Activated T-cell treated with anti-CD3 and anti-CD28 coated beads for 48 hours (primary cell): ENCODE measurements around the gene KRT82.
"Not testable (repeated sequence)": the region's sequence is repeated elsewhere in the genome, so short reads cannot be mapped to it uniquely, and the experiment has no call there.

ENCODE experiments used
- DNase-seq: peaks from one replicate; pipeline ENCODE4 v3.0.0-alpha.2; 2020; ENCODE audit warnings: low read depth

KRT82 gene

GRCh38 chr12:52360106-52360662 lies 46.0 kb downstream of the KRT82 start:
- DNase-seq: no peak

GRCh38 chr12:52359621-52360061 lies 46.5 kb downstream of the KRT82 start:
- DNase-seq: no peak

- DNase-seq: no peak
Observed at GRCh38 chr12:52358575-52359350, 47.4 kb downstream of the KRT82 start.

DNA sequence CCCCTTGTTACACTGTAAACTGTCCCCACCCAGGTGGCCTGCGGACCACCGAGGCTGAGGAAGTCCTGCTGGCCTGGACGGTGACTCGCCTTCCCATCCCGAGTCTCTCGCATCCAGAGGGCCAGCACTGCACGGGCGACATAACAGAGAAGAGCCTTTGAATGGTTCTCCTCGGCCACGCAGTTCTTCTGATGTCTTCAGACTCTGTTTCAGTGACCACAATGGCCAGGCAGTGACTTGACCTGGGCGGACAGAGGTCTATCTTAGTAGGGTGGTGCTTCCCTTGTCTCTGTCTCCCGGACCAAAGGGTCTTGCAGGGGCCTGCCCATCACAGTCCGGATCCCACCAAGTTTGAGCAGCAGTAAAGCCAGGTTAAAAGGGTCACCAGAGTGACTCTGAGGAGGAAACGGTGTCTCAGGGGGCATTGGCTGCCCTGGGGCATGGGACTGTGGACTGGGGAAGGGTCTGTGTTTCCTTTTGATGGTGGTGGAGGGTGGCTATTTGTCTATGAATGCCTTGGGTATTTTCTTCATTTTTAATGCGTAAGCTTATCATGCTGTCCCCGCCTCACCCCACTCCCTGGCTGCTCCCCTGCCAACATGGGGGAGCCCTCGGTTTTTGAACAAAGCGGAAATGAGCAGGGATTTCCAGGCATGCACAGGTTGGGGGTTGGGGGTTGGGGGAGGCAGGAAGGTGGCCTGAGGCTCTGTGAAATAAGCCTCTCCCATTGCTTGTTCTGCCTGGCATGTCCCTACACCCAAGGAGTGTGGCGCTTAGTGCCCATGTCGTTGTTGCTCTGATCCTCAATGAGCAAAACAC lies 49.2 kb downstream of the KRT82 start:
- DNase-seq: no peak

DNA sequence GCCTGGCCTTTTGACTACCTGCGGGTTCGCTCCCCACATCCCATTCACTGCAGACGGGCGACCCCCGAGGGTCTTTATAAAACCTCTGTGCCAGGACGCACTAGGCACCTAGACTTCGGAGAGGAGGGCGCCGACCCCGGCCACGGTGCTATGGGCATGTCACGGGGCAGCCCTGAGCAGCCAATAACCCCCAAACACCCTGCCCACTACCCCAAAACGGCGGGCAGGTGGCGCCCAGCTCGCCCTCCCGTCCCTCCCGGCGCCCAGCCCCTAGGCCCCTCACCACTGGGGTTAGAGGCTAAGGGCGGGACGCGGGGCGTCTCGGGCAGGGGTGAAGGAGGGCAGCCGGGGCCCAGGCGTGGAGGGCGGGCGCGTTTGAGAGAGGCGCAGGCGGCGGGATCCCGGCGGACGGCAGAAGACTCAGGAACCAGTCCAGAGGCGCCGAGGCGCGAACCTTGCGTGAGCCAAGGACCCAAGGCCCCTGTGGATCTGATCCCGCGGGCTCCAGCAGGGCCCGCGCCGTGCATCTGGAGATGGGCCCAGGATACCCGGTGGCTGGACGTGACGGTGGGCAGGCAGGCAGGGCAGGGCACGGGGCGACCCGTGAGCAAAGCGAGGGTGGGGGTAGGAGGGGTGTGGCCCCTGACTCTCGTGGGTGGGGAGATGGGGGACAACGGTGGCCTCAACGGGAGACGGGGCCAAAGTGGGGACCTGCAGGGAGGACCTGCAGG lies 49.9 kb downstream of the KRT82 start:
- DNase-seq: no peak

- no peak for DNase-seq
Observed at GRCh38 chr12:52355176-52355575, 51.0 kb downstream of the KRT82 start.

GRCh38 chr12:52354200-52354599 lies 51.9 kb downstream of the KRT82 start:
- no peak for DNase-seq

GRCh38 chr12:52353766-52354165 lies 52.4 kb downstream of the KRT82 start:
- DNase-seq: no peak

- no peak for DNase-seq
Observed at GRCh38 chr12:52352951-52353350, 53.2 kb downstream of the KRT82 start.

DNA sequence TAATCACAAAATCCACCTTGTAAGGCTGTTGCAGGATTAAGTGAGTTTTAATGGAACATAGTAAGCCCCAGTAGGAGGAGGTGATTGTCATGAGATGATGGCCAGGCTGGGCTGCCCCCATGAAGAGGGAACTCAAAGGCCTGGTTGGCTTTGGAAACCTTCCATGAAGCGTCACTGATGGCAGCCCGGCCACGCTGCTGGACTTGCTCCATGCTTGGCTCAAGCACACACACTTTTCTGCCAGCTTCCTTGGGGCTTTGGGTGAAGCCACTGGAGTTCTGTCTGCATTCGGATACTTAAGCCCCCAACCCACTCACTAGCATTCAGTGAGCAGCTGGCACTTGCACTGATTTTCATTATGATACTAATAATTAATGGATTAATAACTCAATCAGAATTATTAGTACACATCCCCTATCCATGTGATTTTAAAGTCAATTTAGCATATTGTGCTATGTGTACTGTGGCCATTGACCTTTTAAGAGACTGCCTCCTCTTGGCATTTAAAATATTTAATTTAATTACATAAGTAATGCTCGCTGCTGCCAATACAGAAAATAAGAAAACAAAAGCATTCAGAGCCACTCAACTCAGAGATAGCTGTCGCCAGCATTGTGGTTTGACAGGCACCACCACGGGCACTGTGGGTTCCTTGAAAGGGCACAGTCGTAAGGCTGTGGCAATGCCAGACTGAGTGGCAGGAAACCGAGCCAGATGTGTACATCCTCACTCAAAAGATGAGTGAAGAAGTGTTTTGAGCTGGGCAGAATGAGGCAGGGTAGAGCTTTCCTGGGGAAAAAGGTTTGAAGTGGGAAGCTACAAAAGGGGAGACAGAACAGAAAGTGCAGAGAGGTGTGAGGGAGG lies 54.7 kb downstream of the KRT82 start:
- no peak for DNase-seq

DNA sequence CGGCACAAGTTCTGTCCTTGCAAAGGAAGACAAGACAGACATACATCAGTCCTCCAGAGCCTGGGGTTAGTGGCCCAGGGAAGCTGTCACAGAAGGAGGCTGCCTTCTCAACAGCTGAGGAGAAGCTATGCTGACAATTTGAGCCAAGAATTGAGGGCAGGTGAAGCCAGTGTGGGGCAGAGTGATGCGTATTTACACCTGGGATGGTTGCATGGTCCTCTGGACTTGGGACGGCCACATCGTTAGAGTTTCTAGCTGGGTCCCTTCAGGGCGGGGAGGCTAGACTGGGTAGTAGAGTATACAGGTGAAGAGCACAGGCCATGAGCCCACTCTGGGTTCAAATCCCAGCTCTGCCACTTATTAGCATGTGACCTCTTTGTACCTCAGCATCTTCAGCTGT lies 55.3 kb downstream of the KRT82 start:
- DNase-seq: no peak

GRCh38 chr12:52350021-52350620 lies 56.0 kb downstream of the KRT82 start:
- no peak for DNase-seq

- no peak for DNase-seq
Observed at GRCh38 chr12:52349196-52349595, 56.9 kb downstream of the KRT82 start.

GRCh38 chr12:52347551-52348510 lies 58.3 kb downstream of the KRT82 start:
- no peak for DNase-seq

DNA sequence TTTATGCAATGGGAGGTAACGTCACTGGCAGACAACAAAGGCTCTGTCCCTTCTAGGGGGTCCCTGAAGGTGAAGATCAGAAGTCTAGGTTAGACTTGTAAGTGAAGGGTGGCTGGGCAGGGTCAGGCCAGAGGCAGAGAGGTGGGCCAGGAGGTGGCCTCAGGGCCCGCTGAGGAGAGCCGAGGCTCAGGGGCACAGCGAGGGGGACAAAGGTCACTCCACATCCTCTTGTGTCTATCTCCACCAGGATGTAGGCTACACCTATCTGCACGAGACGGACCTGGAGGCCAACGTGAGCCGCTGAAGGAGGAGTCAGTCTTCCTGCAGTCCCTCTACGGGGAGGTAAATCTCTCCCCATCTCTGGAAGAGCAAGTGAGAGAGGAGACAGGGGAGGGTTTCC lies 59.1 kb downstream of the KRT82 start:
- no peak for DNase-seq

- no peak for DNase-seq
Observed at GRCh38 chr12:52346593-52346992, 59.5 kb downstream of the KRT82 start.

DNA sequence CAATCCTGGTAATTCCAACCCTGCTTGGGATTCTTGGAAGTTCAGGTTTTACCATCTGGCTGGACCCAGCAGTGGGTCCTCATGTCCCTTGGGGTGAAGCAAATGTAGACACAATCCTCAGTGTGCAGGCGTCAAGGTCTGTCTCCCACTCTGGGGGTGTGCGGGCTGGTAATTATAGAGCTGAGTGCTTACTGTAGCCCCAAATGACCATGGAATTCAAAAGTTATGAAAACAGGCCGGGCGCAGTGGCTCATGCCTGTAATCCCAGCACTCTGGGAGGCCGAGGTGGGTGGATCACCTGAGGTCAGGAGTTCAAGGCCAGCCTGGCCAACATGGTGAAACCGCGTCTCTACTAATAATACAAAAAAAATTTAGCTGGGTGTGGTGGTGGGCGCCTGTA lies 61.1 kb downstream of the KRT82 start:
- not testable (repeated sequence) for DNase-seq

DNA sequence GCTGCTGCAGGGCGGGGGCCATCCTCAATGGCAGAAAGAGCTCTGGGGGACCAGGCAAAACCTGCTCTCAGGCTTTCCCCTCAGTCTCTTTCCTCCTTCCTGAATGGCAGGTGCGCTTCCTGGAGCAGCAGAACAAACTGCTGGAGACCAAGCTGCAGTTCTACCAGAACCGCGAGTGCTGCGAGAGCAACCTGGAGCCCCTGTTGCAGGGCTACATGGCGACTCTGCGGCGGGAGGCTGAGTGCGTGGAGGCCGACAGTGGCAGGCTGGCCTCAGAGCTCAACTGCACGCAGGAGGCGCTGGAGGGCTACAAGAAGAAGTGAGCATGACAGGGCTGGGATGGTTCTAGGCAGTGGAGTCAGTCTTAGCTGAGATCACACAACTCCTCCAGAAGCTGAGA lies 62.0 kb downstream of the KRT82 start:
- no peak for DNase-seq
